22Rv1 (cell line): ENCODE data around the gene RNF111.

Source experiments
- H3K27ac ChIP-seq: fragments of 450-650 bp; 2 replicates; pipeline ENCODE4 v1.5.1; 2017
- ZFX ChIP-seq: fragments of 450-650 bp; IDR thresholded peaks from 2 replicates; pipeline ENCODE4 v1.6.1; 2017; ENCODE audit warnings: antibody characterized with exemption, borderline replicate concordance
- TF ChIP-seq, protein P1 (sequence below): fragments of 450-650 bp; IDR thresholded peaks from 2 replicates; pipeline ENCODE4 v1.5.1; 2017; ENCODE audit warnings: mild to moderate bottlenecking

RNF111 gene

DNA sequence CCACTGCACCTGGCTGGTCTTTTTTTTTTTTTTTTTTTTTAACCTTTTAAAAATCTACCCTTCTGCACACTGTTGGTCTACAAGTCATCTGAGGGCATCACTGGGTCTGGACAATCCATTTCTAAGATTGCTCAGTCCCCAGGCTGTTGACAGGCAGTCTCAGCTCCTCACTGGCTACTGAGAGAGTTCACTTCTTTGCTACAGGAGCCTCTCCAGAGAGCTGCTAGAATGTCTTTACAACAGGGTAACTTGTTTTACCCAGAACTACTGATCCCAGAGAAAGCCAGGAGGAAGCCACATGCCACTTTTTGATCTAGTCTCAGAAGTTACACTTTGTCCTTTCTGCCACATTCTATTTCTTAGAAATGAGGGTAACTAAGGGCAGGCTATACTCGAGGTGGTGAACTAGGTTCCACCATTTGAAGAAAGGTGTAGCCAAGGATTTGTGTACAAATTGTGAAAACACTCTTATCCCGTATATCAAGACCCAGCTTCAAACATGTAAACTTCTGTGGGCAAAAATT is 111.8 kb downstream of the RNF111 start:
- no peak overlapping the region for H3K27ac ChIP-seq
- TF ChIP-seq, protein P1, sequence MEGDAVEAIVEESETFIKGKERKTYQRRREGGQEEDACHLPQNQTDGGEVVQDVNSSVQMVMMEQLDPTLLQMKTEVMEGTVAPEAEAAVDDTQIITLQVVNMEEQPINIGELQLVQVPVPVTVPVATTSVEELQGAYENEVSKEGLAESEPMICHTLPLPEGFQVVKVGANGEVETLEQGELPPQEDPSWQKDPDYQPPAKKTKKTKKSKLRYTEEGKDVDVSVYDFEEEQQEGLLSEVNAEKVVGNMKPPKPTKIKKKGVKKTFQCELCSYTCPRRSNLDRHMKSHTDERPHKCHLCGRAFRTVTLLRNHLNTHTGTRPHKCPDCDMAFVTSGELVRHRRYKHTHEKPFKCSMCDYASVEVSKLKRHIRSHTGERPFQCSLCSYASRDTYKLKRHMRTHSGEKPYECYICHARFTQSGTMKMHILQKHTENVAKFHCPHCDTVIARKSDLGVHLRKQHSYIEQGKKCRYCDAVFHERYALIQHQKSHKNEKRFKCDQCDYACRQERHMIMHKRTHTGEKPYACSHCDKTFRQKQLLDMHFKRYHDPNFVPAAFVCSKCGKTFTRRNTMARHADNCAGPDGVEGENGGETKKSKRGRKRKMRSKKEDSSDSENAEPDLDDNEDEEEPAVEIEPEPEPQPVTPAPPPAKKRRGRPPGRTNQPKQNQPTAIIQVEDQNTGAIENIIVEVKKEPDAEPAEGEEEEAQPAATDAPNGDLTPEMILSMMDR = no peak
- TF ChIP-seq ZFX = no peak

DNA sequence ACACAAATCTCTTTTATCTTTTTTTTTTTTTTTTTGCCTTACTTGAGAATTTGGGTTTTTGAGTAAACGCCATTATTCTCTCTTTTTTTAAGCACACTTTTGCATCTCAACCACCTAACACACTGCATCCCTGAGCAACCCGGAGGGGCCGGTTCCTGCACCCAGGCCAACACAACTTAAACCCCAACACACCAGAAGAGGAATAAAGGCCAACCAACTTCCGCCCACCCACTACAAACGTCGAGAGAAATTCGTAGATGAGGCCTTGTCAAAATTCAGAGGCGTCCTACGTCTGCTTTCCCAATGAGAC is 117.1 kb downstream of the RNF111 start:
- peak overlapping the region; percentile 92 for H3K27ac ChIP-seq

DNA sequence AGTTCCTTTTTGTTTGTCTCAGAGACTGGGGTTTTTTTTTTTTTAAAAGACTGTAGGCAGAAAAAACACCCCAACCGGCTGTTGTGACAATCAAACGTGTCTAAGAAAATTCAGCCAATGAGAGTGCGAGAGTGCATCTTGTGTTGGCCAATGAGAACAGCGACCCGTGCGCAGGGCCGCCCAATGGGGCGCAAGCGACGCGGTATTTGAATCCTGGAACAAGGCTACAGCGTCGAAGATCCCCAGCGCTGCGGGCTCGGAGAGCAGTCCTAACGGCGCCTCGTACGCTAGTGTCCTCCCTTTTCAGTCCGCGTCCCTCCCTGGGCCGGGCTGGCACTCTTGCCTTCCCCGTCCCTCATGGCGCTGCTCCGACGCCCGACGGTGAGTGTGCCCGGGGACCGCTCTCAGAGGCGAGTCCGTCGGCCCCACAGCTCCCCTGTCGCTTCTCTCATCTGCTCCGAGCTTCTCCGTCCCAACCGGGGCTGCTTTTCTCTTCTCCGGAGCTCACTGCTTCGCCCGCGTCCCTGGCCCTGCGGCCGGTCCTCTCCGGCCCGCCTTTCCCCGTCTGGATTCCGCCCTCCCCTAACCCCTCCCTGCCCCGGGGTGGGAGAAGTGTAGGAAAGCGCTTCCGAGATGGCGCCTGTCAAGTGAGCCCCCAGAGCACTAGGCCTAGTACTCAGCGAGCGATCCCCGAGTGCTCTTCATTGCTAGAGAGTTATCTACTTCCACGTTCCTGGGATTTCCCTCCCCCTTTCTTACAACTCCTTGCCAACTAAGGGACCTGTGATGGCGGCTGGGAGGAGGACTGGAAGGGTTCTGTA is 117.7 kb downstream of the RNF111 start, which contains the start of gene CCNB2:
CCNB2 (plus strand) TSS at position 235 of the 821 bp plus-strand sequence; CDS start at position 358, 123 bp downstream.
- no peak for TF ChIP-seq ZFX
- TF ChIP-seq, protein P1 = no peak

More for the DNA sequence above, 117.1 kb downstream of the RNF111 start:
- TF ChIP-seq, protein P1 = no peak
- no peak for TF ChIP-seq ZFX

DNA sequence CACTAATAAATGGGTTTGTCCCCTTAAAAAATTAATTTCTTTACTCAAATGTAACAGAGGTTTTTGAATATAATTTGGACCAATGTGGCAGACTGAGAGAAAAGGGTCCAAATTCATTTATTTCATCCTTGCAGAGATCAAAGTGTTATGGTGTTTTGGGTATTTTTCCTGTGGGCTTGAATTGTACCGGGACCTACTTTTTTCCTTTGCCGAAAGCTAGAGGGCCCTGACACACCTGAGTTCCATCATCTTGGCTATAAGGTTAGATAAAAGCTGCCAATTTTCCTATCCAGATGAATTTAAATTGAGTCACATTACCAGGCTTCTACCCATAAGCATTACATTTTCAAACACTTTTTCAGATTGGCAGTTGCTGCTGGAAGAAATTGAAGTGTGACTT is 118.4 kb downstream of the RNF111 start:
- peak overlapping the region; percentile 92 for H3K27ac ChIP-seq
- no peak for TF ChIP-seq ZFX
- TF ChIP-seq, protein P1 = peak; percentile 50

More for the DNA sequence above, 117.7 kb downstream of the RNF111 start, which contains the start of gene CCNB2:
- H3K27ac ChIP-seq = peak within 1 kb of the TSS; percentile 92

DNA sequence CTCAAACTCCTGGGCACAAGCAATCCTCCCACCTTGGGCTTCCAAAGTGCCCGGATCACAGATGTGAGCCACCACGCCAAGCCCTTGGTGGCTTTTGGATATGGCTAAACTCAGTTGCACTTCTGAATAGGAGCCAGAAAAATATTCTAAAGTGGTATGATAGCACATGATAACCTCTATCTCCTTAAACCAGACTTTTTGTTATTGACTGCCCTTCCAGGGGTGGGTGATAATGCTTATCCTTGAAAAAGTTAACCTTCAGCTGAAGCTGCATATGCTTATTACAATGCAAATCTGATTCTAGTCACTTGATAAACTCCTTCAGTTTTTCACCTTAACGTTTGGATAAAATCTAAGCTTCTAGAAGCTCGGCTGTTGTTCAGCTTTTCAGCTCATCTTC is 123.8 kb downstream of the RNF111 start:
- TF ChIP-seq, protein P1 = no peak
- no peak for TF ChIP-seq ZFX
- no peak overlapping the region for H3K27ac ChIP-seq

DNA sequence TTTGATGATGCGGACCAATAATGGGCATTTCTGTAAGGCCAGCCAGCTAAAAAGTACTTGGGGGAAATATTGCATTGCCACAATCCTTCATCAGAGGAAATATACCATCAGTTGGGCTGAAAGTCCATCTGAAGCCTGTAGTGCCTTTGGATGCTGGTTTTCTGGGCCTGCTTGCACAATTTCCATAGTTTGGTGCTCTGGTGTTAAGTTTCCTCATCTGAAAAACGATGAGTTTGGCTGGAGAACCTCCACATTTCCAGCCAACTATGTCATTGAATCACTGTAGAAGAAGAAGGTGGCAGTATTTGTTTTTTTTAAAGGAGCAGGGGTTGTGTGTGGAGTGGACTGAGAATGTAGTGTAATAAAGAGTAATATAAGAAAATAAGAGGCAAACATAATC is 127.6 kb downstream of the RNF111 start:
- no peak for TF ChIP-seq ZFX
- TF ChIP-seq, protein P1 = no peak

DNA sequence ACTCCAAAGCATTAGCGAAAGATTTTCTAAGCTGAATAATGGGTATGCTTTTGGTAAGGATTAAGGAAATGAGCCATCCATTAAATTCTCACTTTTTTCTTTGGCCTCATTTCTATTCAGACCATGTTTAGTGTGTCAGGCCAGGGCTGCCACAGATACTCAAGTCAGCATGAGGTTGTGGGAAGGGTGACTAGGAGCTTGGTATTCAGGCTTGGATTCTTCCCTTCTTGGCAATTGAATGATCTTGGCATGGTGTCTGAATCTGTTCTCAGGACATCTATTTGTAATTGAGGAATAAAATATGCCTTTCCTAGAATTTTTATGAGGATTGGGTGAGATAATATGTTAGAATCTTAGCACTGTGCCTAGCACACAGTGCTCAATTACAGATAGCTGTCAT is 128.7 kb downstream of the RNF111 start:
- no peak overlapping the region for H3K27ac ChIP-seq
- TF ChIP-seq, protein P1 = no peak
- TF ChIP-seq ZFX = no peak

More for the DNA sequence above, 127.6 kb downstream of the RNF111 start:
- H3K27ac ChIP-seq = no peak overlapping the region
